PFSK-1 (cell line): ENCODE measurements around the gene PTGER3.

Source experiments
- FOXP2 ChIP-seq: optimal IDR thresholded peaks from 2 replicates; pipeline ENCODE3; 2011; ENCODE audit warnings: borderline replicate concordance, control low read depth, inconsistent platforms; ENCODE audit not compliant: insufficient read depth; ENCODE audit errors: extremely low read length, extremely low read depth
- POLR2AphosphoS5 ChIP-seq: IDR thresholded peaks from 2 replicates; pipeline ENCODE4 v1.6.1; 2012; ENCODE audit warnings: low read depth, mild to moderate bottlenecking, control low read depth, low read length, moderate library complexity
- REST ChIP-seq, 2 experiments: IDR thresholded peaks; 2 replicates each; pipeline versions ENCODE4 v1.6.1 to v1.8.0; 2011 to 2012; ENCODE audit warnings: low read depth in 2 of 2, low read length in 2 of 2, control low read depth in 1 of 2, inconsistent platforms in 1 of 2, mild to moderate bottlenecking in 1 of 2, moderate library complexity in 1 of 2; ENCODE audit not compliant: insufficient read depth in 1 of 2
- SIN3A ChIP-seq: IDR thresholded peaks from 2 replicates; pipeline ENCODE4 v1.6.1; 2012; ENCODE audit warnings: mild to moderate bottlenecking, low read length, moderate library complexity, borderline replicate concordance; ENCODE audit not compliant: insufficient read depth
- TAF1 ChIP-seq: IDR thresholded peaks from 2 replicates; pipeline ENCODE4 v1.6.1; 2012; ENCODE audit warnings: low read length, control low read depth, borderline replicate concordance; ENCODE audit not compliant: insufficient read depth

GRCh38 chr1:71030026-71030425 lies 17.6 kb downstream of the PTGER3 start:
- TF ChIP-seq REST (IDR thresholded peaks at IDR 0.05; ENCODE audit: insufficient read depth in 1 of 2, low read depth in 2 of 2, low read length in 2 of 2) (no peak), POLR2AphosphoS5 (no peak), TAF1 (no peak), SIN3A (no peak), FOXP2 (no peak)
